HepG2 (cell line): ENCODE results near the gene MBTD1. TPM values are rescaled to one million over a fixed set of nuclear protein-coding genes. Genes with fewer than 3 reads are reported as not detected.
A peak's percentile ranks its signal among the peaks of the same experiment; 100 is the strongest.

Experiments used
- ADNP ChIP-seq: sonication (generic); formaldehyde crosslinking; IDR thresholded peaks from 2 replicates; pipeline ENCODE4 v1.4.0; 2020; ENCODE audit warnings: missing genetic modification reagents
- AGO2 ChIP-seq: fragments of 200-400 bp; formaldehyde crosslinking; optimal IDR thresholded peaks from 2 replicates; pipeline ENCODE3; 2017; ENCODE audit warnings: mild to moderate bottlenecking, low read depth, low read length, moderate library complexity
- ELF1 ChIP-seq: sonication (generic); formaldehyde crosslinking; IDR thresholded peaks from 2 replicates; pipeline ENCODE4 v1.4.0; 2020; ENCODE audit warnings: missing genetic modification reagents
- FOXK1 ChIP-seq: sonication (generic); formaldehyde crosslinking; IDR thresholded peaks from 2 replicates; pipeline ENCODE4 v1.4.0; 2020; ENCODE audit warnings: low read depth, missing genetic modification reagents, borderline replicate concordance
- HCFC1 ChIP-seq: fragments of 150-350 bp; IDR thresholded peaks from 2 replicates; pipeline ENCODE4 v1.6.1; 2014; ENCODE audit warnings: low read depth, low read length
- KLF16 ChIP-seq, 2 experiments: sonication (generic) in 1 of 2; formaldehyde crosslinking in 1 of 2; IDR thresholded peaks; 2 replicates each; pipeline versions ENCODE4 v1.6.1 to v1.8.0; 2016 to 2023; ENCODE audit warnings: missing genetic modification reagents in 2 of 2, missing compliant biosample characterization in 1 of 2
- MLLT10 ChIP-seq: sonication (generic); formaldehyde crosslinking; IDR thresholded peaks from 2 replicates; pipeline ENCODE4 v1.4.0; 2020; ENCODE audit warnings: missing genetic modification reagents
- POLR2AphosphoS2 ChIP-seq: IDR thresholded peaks from 2 replicates; pipeline ENCODE4 v1.6.1; 2011; ENCODE audit warnings: low read depth, low read length, improper control_type of control experiment
- REXO4 ChIP-seq: sonication (generic); formaldehyde crosslinking; IDR thresholded peaks from 2 replicates; pipeline ENCODE4 v1.8.0; 2022; ENCODE audit warnings: missing genetic modification reagents, mild to moderate bottlenecking, borderline replicate concordance
- SALL1 ChIP-seq: sonication (generic); formaldehyde crosslinking; IDR thresholded peaks from 2 replicates; pipeline ENCODE4 v1.8.0; 2022; ENCODE audit warnings: mild to moderate bottlenecking, missing genetic modification reagents
- THAP11 ChIP-seq: IDR thresholded peaks from 2 replicates; pipeline ENCODE4 v1.6.1; 2016; ENCODE audit warnings: missing biosample characterization, missing genetic modification reagents
- ZFP36L1 ChIP-seq: sonication (generic); formaldehyde crosslinking; IDR thresholded peaks from 2 replicates; pipeline ENCODE4 v1.8.0; 2022; ENCODE audit warnings: mild to moderate bottlenecking, missing genetic modification reagents, moderate library complexity
- ZKSCAN1 ChIP-seq: fragments of 150-350 bp; IDR thresholded peaks from 2 replicates; pipeline ENCODE4 v1.6.1; 2014; ENCODE audit warnings: low read length
- ZNF841 ChIP-seq: sonication (generic); formaldehyde crosslinking; IDR thresholded peaks from 2 replicates; pipeline ENCODE4 v1.8.1; 2023; ENCODE audit warnings: missing genetic modification reagents, borderline replicate concordance
- polyA plus RNA-seq, 8 experiments: library from polyadenylated mRNA; depleted of rRNA in 3 of 8; stranded (reverse) in 7 of 8; unstranded in 1 of 8; fragments of >200 nt; fragmentation: Illumina TruSeq in 4 of 8; extraction: Trizol in 4 of 8; gene quantifications; 2 replicates each; pipeline versions ENCODE4 v1.2.1 to v1.2.3, GENCODE V29; 2011 to 2016; ENCODE audit warnings: low read depth in 4 of 8, missing spikeins in 1 of 8, mixed read lengths in 1 of 8; ENCODE audit not compliant: insufficient read depth in 1 of 8
- total RNA-seq, 5 experiments: library from RNA; depleted of rRNA; stranded (reverse); fragments of >200 nt; fragmentation: Illumina TruSeq; extraction: Trizol; gene quantifications; 2 replicates each; pipeline ENCODE4 v1.2.3, GENCODE V29; 2016; ENCODE audit warnings: low read depth in 1 of 5
- TF ChIP-seq, protein P1 (sequence below): sonication (generic); formaldehyde crosslinking; IDR thresholded peaks from 2 replicates; pipeline ENCODE4 v1.5.0; 2020; ENCODE audit warnings: missing genetic modification reagents
- TF ChIP-seq, protein P2 (sequence below): sonication (generic); formaldehyde crosslinking; IDR thresholded peaks from 2 replicates; pipeline ENCODE4 v1.8.0; 2022; ENCODE audit warnings: mild to moderate bottlenecking, missing genetic modification reagents, borderline replicate concordance
- TF ChIP-seq, protein P3 (sequence below): sonication (generic); formaldehyde crosslinking; IDR thresholded peaks from 2 replicates; pipeline ENCODE4 v1.8.1; 2022; ENCODE audit warnings: low read depth, mild to moderate bottlenecking, missing genetic modification reagents
- TF ChIP-seq, protein P4 (sequence below): IDR thresholded peaks from 2 replicates; pipeline ENCODE4 v1.6.1; 2016; ENCODE audit warnings: missing compliant biosample characterization, missing genetic modification reagents, borderline replicate concordance
- TF ChIP-seq, protein P5 (sequence below): sonication (generic); formaldehyde crosslinking; IDR thresholded peaks from 2 replicates; pipeline ENCODE4 v1.4.0; 2020; ENCODE audit warnings: mild to moderate bottlenecking, missing genetic modification reagents
- TF ChIP-seq, protein P6 (sequence below): IDR thresholded peaks from 2 replicates; pipeline ENCODE4 v1.6.1; 2012; ENCODE audit warnings: inconsistent platforms

MBTD1 gene
- total and polyA plus RNA-seq, 2 of the 13 experiments (the other 11 are each of a cell fraction or from before 2014, with no cell fraction given) = 20.9 TPM

DNA sequence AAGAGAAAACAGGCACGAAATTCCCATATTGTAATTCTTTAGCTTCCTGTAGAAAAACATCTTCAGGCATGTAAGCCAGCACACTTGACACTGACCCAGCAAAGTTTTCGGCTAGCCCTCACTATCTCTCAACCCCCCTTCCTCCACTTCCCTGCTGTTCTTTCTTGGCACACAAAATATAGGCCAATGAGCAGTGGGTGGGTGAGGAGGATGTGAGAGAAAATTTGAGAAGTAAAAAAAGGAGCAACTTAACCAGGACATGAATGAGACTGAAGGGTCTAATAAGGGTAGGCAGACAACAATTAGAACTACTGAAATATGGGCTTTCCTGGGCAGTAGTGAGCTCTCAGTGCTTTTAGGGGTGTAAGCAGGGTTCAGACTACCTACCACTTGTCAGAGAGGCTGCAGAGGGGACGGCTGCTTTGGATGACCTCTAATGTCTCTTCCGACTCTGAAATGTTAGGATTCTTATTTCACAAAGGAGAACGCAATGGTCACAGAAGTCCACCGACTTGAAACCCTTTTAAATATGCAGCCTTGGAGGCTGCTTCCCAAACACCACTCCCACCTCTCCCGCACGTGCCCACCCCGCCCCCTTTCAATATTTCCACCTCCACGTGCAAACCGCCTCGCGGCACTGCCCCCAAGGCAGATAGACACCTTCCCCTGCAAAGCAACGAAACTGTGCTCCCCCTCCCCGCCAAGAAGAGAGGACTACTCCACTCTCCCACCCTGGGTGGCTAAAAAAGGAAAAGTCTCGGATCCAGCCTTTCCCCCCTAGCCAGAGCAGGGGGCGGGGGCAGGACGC, 889 bp downstream of the MBTD1 start (continued):
- TF ChIP-seq, protein P1, sequence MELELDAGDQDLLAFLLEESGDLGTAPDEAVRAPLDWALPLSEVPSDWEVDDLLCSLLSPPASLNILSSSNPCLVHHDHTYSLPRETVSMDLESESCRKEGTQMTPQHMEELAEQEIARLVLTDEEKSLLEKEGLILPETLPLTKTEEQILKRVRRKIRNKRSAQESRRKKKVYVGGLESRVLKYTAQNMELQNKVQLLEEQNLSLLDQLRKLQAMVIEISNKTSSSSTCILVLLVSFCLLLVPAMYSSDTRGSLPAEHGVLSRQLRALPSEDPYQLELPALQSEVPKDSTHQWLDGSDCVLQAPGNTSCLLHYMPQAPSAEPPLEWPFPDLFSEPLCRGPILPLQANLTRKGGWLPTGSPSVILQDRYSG = no peak
- TF ChIP-seq HCFC1 (no peak), AGO2 (no peak), ELF1 (CRISPR knock-in tag) (no peak), POLR2AphosphoS2 (no peak), MLLT10 (CRISPR knock-in tag) (no peak), KLF16 (CRISPR knock-in tag; IDR thresholded peaks at IDR 0.05) (0 out of 4 replicates have a peak, but pooled peaks of 1 of the 2 experiments have one; percentile 17), FOXK1 (no peak), ZNF841 (CRISPR knock-in tag) (no peak), ZFP36L1 (CRISPR knock-in tag) (peak; percentile 51; the same call in 1 of the 2 replicates), SALL1 (CRISPR knock-in tag) (no peak; the same call in 1 of the 2 replicates), ADNP (CRISPR knock-in tag) (no peak), REXO4 (no peak), ZKSCAN1 (no peak), THAP11 (no peak)
- TF ChIP-seq, protein P2, sequence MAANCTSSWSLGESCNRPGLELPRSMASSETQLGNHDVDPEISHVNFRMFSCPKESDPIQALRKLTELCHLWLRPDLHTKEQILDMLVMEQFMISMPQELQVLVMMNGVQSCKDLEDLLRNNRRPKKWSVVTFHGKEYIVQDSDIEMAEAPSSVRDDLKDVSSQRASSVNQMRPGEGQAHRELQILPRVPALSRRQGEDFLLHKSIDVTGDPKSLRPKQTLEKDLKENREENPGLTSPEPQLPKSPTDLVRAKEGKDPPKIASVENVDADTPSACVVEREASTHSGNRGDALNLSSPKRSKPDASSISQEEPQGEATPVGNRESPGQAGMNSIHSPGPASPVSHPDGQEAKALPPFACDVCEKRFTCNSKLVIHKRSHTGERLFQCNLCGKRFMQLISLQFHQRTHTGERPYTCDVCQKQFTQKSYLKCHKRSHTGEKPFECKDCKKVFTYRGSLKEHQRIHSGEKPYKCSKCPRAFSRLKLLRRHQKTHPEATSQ (CRISPR knock-in tag) = no peak
- TF ChIP-seq, protein P3, sequence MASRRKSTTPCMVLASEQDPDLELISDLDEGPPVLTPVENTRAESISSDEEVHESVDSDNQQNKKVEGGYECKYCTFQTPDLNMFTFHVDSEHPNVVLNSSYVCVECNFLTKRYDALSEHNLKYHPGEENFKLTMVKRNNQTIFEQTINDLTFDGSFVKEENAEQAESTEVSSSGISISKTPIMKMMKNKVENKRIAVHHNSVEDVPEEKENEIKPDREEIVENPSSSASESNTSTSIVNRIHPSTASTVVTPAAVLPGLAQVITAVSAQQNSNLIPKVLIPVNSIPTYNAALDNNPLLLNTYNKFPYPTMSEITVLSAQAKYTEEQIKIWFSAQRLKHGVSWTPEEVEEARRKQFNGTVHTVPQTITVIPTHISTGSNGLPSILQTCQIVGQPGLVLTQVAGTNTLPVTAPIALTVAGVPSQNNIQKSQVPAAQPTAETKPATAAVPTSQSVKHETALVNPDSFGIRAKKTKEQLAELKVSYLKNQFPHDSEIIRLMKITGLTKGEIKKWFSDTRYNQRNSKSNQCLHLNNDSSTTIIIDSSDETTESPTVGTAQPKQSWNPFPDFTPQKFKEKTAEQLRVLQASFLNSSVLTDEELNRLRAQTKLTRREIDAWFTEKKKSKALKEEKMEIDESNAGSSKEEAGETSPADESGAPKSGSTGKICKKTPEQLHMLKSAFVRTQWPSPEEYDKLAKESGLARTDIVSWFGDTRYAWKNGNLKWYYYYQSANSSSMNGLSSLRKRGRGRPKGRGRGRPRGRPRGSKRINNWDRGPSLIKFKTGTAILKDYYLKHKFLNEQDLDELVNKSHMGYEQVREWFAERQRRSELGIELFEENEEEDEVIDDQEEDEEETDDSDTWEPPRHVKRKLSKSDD (CRISPR knock-in tag) = no peak
- TF ChIP-seq, protein P4, sequence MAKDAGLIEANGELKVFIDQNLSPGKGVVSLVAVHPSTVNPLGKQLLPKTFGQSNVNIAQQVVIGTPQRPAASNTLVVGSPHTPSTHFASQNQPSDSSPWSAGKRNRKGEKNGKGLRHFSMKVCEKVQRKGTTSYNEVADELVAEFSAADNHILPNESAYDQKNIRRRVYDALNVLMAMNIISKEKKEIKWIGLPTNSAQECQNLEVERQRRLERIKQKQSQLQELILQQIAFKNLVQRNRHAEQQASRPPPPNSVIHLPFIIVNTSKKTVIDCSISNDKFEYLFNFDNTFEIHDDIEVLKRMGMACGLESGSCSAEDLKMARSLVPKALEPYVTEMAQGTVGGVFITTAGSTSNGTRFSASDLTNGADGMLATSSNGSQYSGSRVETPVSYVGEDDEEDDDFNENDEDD = peak; percentile 24; the same call in 1 of the 2 replicates
- TF ChIP-seq, protein P5, sequence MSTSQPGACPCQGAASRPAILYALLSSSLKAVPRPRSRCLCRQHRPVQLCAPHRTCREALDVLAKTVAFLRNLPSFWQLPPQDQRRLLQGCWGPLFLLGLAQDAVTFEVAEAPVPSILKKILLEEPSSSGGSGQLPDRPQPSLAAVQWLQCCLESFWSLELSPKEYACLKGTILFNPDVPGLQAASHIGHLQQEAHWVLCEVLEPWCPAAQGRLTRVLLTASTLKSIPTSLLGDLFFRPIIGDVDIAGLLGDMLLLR (CRISPR knock-in tag) = peak; percentile 67; the same call in 1 of the 2 replicates
- TF ChIP-seq, protein P6, sequence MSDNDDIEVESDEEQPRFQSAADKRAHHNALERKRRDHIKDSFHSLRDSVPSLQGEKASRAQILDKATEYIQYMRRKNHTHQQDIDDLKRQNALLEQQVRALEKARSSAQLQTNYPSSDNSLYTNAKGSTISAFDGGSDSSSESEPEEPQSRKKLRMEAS = peak; percentile 95
